ENCODE results near the gene ZNF511. TPM values are rescaled to one million over a fixed set of nuclear protein-coding genes. Genes with fewer than 3 reads are reported as not detected.
A peak's percentile ranks its signal among the peaks of the same experiment; 100 is the strongest.

Gene ZNF511
- total RNA-seq, 1 donor, result 24.6 TPM

GRCh38 chr10:133269367-133269766, 39.3 kb upstream of the ZNF511 start:
- Histone ChIP-seq H3K4me2 (ENCODE audit: insufficient read depth, low read length) (no peak overlapping the region), H3K79me2 (ENCODE audit: insufficient read depth, low read length) (no peaks in the 10 kb centered on the region), H3K27ac (ENCODE audit: low read depth, low read length) (no peak overlapping the region), H2AFZ (ENCODE audit: low read length) (no peak overlapping the region), H3K9me3 (ENCODE audit: low read depth, low read length) (no peaks in the 10 kb centered on the region), H3K36me3 (ENCODE audit: insufficient read depth, low read length) (no peaks in the 10 kb centered on the region), H4K20me1 (ENCODE audit: insufficient read depth, low read length) (no peaks in the 10 kb centered on the region), H3K27me3 (ENCODE audit: insufficient read depth, low read length) (no peaks in the 10 kb centered on the region), H3K4me3 (ENCODE audit: insufficient read depth, low read length) (no peak overlapping the region), H3K4me1 (ENCODE audit: insufficient read depth, low read length) (no peaks in the 10 kb centered on the region)
- TF ChIP-seq CTCF (IDR thresholded peaks at IDR 0.05; ENCODE audit: extremely low read depth, low read depth, low read length), result no peak
- DNase-seq (ENCODE audit: insufficient read length, low spot score, missing footprints), result no peak

DNA sequence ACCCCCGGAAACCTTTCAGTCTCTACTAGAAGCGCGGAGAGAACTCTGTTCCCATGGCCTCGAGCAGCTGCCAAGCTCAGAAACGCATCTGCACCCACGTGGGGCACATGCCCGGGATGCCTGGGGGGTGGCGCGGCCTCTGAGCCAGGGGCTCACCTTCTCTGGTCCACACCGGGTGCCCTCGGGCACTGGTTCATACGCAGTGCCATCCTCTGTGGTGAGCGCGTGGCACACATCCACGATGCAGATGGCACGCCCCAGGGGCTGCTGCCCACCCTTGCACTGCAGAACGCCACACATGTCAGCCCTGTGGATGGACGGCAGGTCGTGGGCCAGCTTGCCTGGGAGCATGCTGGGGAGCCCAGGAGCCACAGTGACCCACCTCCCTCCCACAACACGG, 38.5 kb upstream of the ZNF511 start:
- Histone ChIP-seq H3K27me3 (ENCODE audit: insufficient read depth, low read length) (no peaks in the 10 kb centered on the region), H3K27ac (ENCODE audit: low read depth, low read length) (no peak overlapping the region), H4K20me1 (ENCODE audit: insufficient read depth, low read length) (no peaks in the 10 kb centered on the region), H3K4me3 (ENCODE audit: insufficient read depth, low read length) (no peak overlapping the region), H3K36me3 (ENCODE audit: insufficient read depth, low read length) (no peaks in the 10 kb centered on the region), H3K4me2 (ENCODE audit: insufficient read depth, low read length) (no peak overlapping the region), H3K9me3 (ENCODE audit: low read depth, low read length) (no peaks in the 10 kb centered on the region), H3K4me1 (ENCODE audit: insufficient read depth, low read length) (no peaks in the 10 kb centered on the region), H3K79me2 (ENCODE audit: insufficient read depth, low read length) (no peaks in the 10 kb centered on the region), H2AFZ (ENCODE audit: low read length) (no peak overlapping the region)
- no peak for TF ChIP-seq CTCF (IDR thresholded peaks at IDR 0.05; ENCODE audit: extremely low read depth, low read depth, low read length)
- DNase-seq (ENCODE audit: insufficient read length, low spot score, missing footprints), result no peak

DNA sequence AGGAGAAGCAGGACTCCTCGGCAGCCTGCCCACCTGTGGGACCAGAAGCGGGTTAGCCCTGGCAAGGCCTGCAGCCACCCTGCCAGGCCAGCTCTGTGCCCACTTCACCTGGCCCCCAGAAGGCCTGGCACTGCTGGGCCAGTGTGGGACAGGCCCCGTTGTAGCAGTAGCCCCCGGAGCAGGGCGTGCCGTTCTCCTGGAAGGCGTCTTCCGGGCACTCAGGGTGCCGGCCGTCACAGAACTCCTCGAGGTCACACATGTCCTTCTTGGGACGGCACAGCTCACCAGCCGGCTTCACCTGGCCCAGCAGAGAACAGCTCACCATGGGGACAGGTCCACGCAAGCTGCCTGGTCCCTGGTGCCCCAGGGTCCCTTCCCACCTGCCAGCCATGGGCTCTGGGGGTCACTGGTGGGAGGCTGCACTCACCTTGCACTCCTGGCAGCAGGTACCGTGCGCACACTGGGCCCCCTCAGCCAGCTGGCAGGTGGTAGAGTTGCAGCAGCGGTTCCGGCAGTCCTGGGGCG, 37.9 kb upstream of the ZNF511 start:
- no peaks in the 10 kb centered on the region for H3K36me3 ChIP-seq (ENCODE audit: insufficient read depth, low read length)
- H3K79me2 ChIP-seq (ENCODE audit: insufficient read depth, low read length), result no peaks in the 10 kb centered on the region
- no peaks in the 10 kb centered on the region for H3K9me3 ChIP-seq (ENCODE audit: low read depth, low read length)
- no peaks in the 10 kb centered on the region for H3K4me1 ChIP-seq (ENCODE audit: insufficient read depth, low read length)
- DNase-seq (ENCODE audit: insufficient read length, low spot score, missing footprints), result peak; percentile 90
- no peak overlapping the region for H2AFZ ChIP-seq (ENCODE audit: low read length)
- H4K20me1 ChIP-seq (ENCODE audit: insufficient read depth, low read length), result no peaks in the 10 kb centered on the region
- no peak overlapping the region for H3K4me2 ChIP-seq (ENCODE audit: insufficient read depth, low read length)
- peaks cover 6% of the 10 kb centered on the region for H3K27me3 ChIP-seq (ENCODE audit: insufficient read depth, low read length)
- H3K27ac ChIP-seq (ENCODE audit: low read depth, low read length), result no peak overlapping the region
- no peak for TF ChIP-seq CTCF (IDR thresholded peaks at IDR 0.05; ENCODE audit: extremely low read depth, low read depth, low read length)
- no peak overlapping the region for H3K4me3 ChIP-seq (ENCODE audit: insufficient read depth, low read length)

DNA sequence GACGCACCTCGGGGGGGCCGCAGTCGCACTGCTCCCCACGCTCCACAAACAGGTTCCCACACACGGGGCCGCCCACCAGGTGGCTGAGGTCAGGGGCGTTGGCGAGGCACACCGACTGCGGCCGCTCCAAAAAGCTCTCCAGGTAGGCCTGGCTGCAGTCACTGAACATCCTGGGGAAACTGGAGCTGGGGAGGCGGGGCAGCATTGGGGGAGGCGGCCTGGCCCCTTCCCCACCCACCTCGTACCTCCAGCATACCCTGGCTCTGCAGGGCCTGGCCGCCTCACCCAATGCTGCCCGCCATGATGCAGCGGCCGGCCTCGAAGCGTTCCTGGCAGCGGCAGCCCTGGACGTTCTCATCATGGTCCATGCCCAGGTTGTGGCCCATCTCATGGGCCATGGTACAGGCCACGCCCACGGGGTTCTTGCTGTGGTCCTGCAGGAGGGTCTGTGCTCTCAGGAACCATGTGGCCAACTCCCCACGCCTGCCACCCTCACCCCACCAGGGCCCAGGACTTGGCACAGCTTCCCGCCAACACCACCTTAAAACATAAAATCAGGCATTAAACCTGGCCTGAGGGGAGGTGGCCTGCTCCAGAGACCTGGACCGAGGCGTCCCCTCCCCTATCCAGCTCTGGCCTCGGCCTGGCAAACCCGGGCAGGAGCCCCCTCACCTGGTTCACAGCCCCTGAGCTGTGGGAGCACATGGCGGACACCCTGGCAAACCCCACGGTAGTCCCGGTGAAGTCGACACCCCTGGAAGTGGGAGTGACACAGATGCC, 37.0 kb upstream of the ZNF511 start:
- no peaks in the 10 kb centered on the region for H4K20me1 ChIP-seq (ENCODE audit: insufficient read depth, low read length)
- peaks cover 13% of the 10 kb centered on the region for H3K27me3 ChIP-seq (ENCODE audit: insufficient read depth, low read length)
- no peak overlapping the region for H3K4me3 ChIP-seq (ENCODE audit: insufficient read depth, low read length)
- no peak overlapping the region for H3K4me2 ChIP-seq (ENCODE audit: insufficient read depth, low read length)
- DNase-seq (ENCODE audit: insufficient read length, low spot score, missing footprints), result no peak
- H2AFZ ChIP-seq (ENCODE audit: low read length), result no peak overlapping the region
- no peaks in the 10 kb centered on the region for H3K4me1 ChIP-seq (ENCODE audit: insufficient read depth, low read length)
- H3K36me3 ChIP-seq (ENCODE audit: insufficient read depth, low read length), result no peaks in the 10 kb centered on the region
- no peaks in the 10 kb centered on the region for H3K9me3 ChIP-seq (ENCODE audit: low read depth, low read length)
- no peak for TF ChIP-seq CTCF (IDR thresholded peaks at IDR 0.05; ENCODE audit: extremely low read depth, low read depth, low read length)
- H3K79me2 ChIP-seq (ENCODE audit: insufficient read depth, low read length), result no peaks in the 10 kb centered on the region
- H3K27ac ChIP-seq (ENCODE audit: low read depth, low read length), result no peak overlapping the region

Measured in osteoblast (primary cell).